Sigmoid colon (tissue), 7 donors: ENCODE data around the gene MOK. TPM values are rescaled to one million over a fixed set of nuclear protein-coding genes. Genes with fewer than 3 reads are reported as not detected.

Experiments
- DNase-seq: peaks from one replicate; pipeline ENCODE4 v3.0.0-alpha.2; 2019
- H3K27ac ChIP-seq, 4 donors: fragments of 200-600 bp; sonication (generic); one replicate each; pipeline ENCODE4 v1.5.1; 2016 to 2019; ENCODE audit warnings: mild to moderate bottlenecking in 1 of 4
- H3K27me3 ChIP-seq, 3 donors: fragments of 200-600 bp; sonication (generic); one replicate each; pipeline ENCODE4 v1.5.1; 2019; ENCODE audit warnings: mild to moderate bottlenecking in 1 of 3
- H3K36me3 ChIP-seq, 4 donors: fragments of 200-600 bp; sonication (generic); one replicate each; pipeline ENCODE4 v1.5.1; 2016 to 2019
- H3K4me1 ChIP-seq, 4 donors: fragments of 200-600 bp; sonication (generic); one replicate each; pipeline ENCODE4 v1.5.1; 2017 to 2019
- H3K4me3 ChIP-seq, 4 donors: fragments of 200-600 bp; sonication (generic); one replicate each; pipeline ENCODE4 v1.5.1; 2017 to 2019; ENCODE audit warnings: mild to moderate bottlenecking in 2 of 4, moderate library complexity in 1 of 4
- H3K9me3 ChIP-seq, 4 donors: fragments of 200-600 bp in 3 of 4; sonication (generic) in 3 of 4; one replicate each; pipeline versions ENCODE4 v1.5.1 to v1.6.1; 2013 to 2019
- CTCF ChIP-seq, 4 experiments: fragments of 450-650 bp in 3 of 4; fragments of 200-600 bp in 1 of 4; IDR thresholded peaks; one replicate each; pipeline ENCODE4 v1.5.1; 2016 to 2019; ENCODE audit warnings: antibody characterized with exemption in 4 of 4, mild to moderate bottlenecking in 3 of 4, moderate library complexity in 2 of 4
- EP300 ChIP-seq, 4 donors: sonication (generic); formaldehyde crosslinking; IDR thresholded peaks; one replicate each; pipeline ENCODE4 v1.6.1; 2017; ENCODE audit warnings: antibody characterized with exemption in 4 of 4
- POLR2A ChIP-seq, 2 donors: fragments of 450-650 bp; IDR thresholded peaks; one replicate each; pipeline ENCODE4 v1.6.1; 2016; ENCODE audit warnings: antibody characterized with exemption in 2 of 2, mild to moderate bottlenecking in 2 of 2, moderate library complexity in 2 of 2
- POLR2AphosphoS5 ChIP-seq, 4 donors: sonication (generic); formaldehyde crosslinking; IDR thresholded peaks; one replicate each; pipeline ENCODE4 v1.6.1; 2017; ENCODE audit warnings: antibody characterized with exemption in 4 of 4
- WGBS, 2 donors: extraction: QIAGEN DNeasy Blood & Tissue Kit; methylation state at CpG; one replicate each; pipeline ENCODE4 v1.1.7; 2013; 5-methylcytosine and 5-hydroxymethylcytosine counted together
- intact Hi-C: fragments of 100-400 bp; cut with DNase I; formaldehyde crosslinking; loops from one replicate; pipeline ENCODE4 v1.15.1; 2023
- polyA plus RNA-seq, 3 donors: library from polyadenylated mRNA; stranded (reverse); fragments of 200-250 nt; gene quantifications; one replicate each; pipeline ENCODE4 v1.2.3, GENCODE V29; 2013
- total RNA-seq, 4 donors: library from RNA; depleted of rRNA; stranded (reverse); fragments of >200 nt; gene quantifications; one replicate each; pipeline ENCODE4 v1.1.0, GENCODE V29; 2016
- donor health status: healthy with polysubstance abuse.
- donor health status: Bipolar disorder and iron deficiency.
- donor health status: healthy.

MOK gene
- total and polyA plus RNA-seq, 7 donors, result 1.8 to 17.2 (median 9.4) TPM

- intact Hi-C loops, result no loop called here
- TF ChIP-seq EP300 (IDR thresholded peaks at IDR 0.05) (no peak), POLR2AphosphoS5 (IDR thresholded peaks at IDR 0.05) (no peak), POLR2A (IDR thresholded peaks at IDR 0.05) (no peak), CTCF (IDR thresholded peaks at IDR 0.05) (no peak)
- no peak for DNase-seq
- WGBS, 2 donors, result 93 to 94% methylated on average over 6 of the region's 6 CpGs
- no peak overlapping the region for H3K4me3 ChIP-seq
- no peak overlapping the region for H3K27ac ChIP-seq
- H3K27me3 ChIP-seq, result no peaks in the 10 kb centered on the region
- peaks cover 0 to 26% (median 5%) of the 10 kb centered on the region in 4 donors for H3K36me3 ChIP-seq
- no peaks in the 10 kb centered on the region for H3K4me1 ChIP-seq
- H3K9me3 ChIP-seq, result no peaks in the 10 kb centered on the region
These were observed 81.3 kb downstream of the MOK start for GRCh38 chr14:102223682-102224081.

GRCh38 chr14:102222751-102223150 is 82.2 kb downstream of the MOK start:
- Histone ChIP-seq H3K4me3 (no peak overlapping the region), H3K4me1 (no peaks in the 10 kb centered on the region), H3K36me3 (peaks cover 0 to 26% (median 5%) of the 10 kb centered on the region in 4 donors), H3K27ac (no peak overlapping the region), H3K9me3 (no peaks in the 10 kb centered on the region), H3K27me3 (no peaks in the 10 kb centered on the region)
- no peak for TF ChIP-seq EP300 (IDR thresholded peaks at IDR 0.05)
- intact Hi-C loops, result no loop called here
- DNase-seq, result no peak
- WGBS, 2 donors, result 97 to 98% methylated on average over 28 of the region's 28 CpGs

- no peak overlapping the region for H3K27ac ChIP-seq
- H3K27me3 ChIP-seq, result no peaks in the 10 kb centered on the region
- no peak for TF ChIP-seq EP300 (IDR thresholded peaks at IDR 0.05)
- no peak for TF ChIP-seq POLR2A (IDR thresholded peaks at IDR 0.05)
- TF ChIP-seq CTCF (IDR thresholded peaks at IDR 0.05), result no peak
- H3K36me3 ChIP-seq, result peaks cover 0 to 29% (median 5%) of the 10 kb centered on the region in 4 donors
- H3K9me3 ChIP-seq, result no peaks in the 10 kb centered on the region
- no peak for DNase-seq
- intact Hi-C loops, result no loop called here
- 91 to 92% methylated on average over 13 of the region's 13 CpGs for WGBS, 2 donors
- H3K4me1 ChIP-seq, result no peaks in the 10 kb centered on the region
- H3K4me3 ChIP-seq, result no peak overlapping the region
These were observed 82.9 kb downstream of the MOK start for GRCh38 chr14:102222009-102222575.

GRCh38 chr14:102221026-102221425 is 83.9 kb downstream of the MOK start:
- Histone ChIP-seq H3K4me3 (no peak overlapping the region), H3K36me3 (peaks cover 0 to 29% (median 5%) of the 10 kb centered on the region in 4 donors), H3K27me3 (no peaks in the 10 kb centered on the region), H3K4me1 (peaks cover 0 to 2% (median 2%) of the 10 kb centered on the region in 4 donors), H3K27ac (no peak overlapping the region), H3K9me3 (no peaks in the 10 kb centered on the region)
- 53 to 61% methylated on average over 7 of the region's 7 CpGs for WGBS, 2 donors
- TF ChIP-seq POLR2A (IDR thresholded peaks at IDR 0.05) (no peak), CTCF (IDR thresholded peaks at IDR 0.05) (no peak), POLR2AphosphoS5 (IDR thresholded peaks at IDR 0.05) (no peak), EP300 (IDR thresholded peaks at IDR 0.05) (no peak)
- no peak for DNase-seq
- intact Hi-C loops, result no loop called here

- Histone ChIP-seq H3K36me3 (peaks cover 0 to 29% (median 5%) of the 10 kb centered on the region in 4 donors), H3K9me3 (no peaks in the 10 kb centered on the region), H3K4me1 (peaks cover 0 to 12% (median 11%) of the 10 kb centered on the region in 4 donors), H3K4me3 (no peak overlapping the region), H3K27ac (no peak overlapping the region), H3K27me3 (no peaks in the 10 kb centered on the region)
- DNase-seq, result no peak
- intact Hi-C loops, result no loop called here
- TF ChIP-seq CTCF (IDR thresholded peaks at IDR 0.05), result no peak
- no peak for TF ChIP-seq EP300 (IDR thresholded peaks at IDR 0.05)
- no peak for TF ChIP-seq POLR2AphosphoS5 (IDR thresholded peaks at IDR 0.05)
- TF ChIP-seq POLR2A (IDR thresholded peaks at IDR 0.05), result no peak
- WGBS, 2 donors, result 76 to 84% methylated on average over 12 of the region's 12 CpGs
These were observed 84.9 kb downstream of the MOK start for GRCh38 chr14:102220031-102220430.
